ENCODE measurements around the gene PRKACG.
A peak's percentile ranks its signal among the peaks of the same experiment; 100 is the strongest.
"Not testable (repeated sequence)": the region's sequence is repeated elsewhere in the genome, so short reads cannot be mapped to it uniquely, and the experiment has no call there.

The PRKACG gene

GRCh38 chr9:69014013-69014412, at the start of gene PRKACG:
PRKACG (minus strand) TSS chr9:69014113; CDS start chr9:69014092, 21 bp downstream.
- TF ChIP-seq Cebpa-rat (IDR thresholded peaks at IDR 0.05) = no peak
- Histone ChIP-seq H3K9ac (no peak within 1 kb of the TSS), H4K20me1 (no peaks in the 10 kb centered on the region), H3K4me1 (peaks cover 14 to 46% (median 39%) of the 10 kb centered on the region in 10 experiments), H3K9me3 (replicated peaks in 1 of 11) (peaks cover 0 to 10% (median 8%) of the 10 kb centered on the region in 11 experiments; a peak in 12 of 22 replicates), H3K36me3 (no peaks in the 10 kb centered on the region), H3K27me3 (no peaks in the 10 kb centered on the region), H3K27ac (no peak within 1 kb of the TSS), H3K4me3 (peak within 1 kb of the TSS in 3 of 10 experiments; percentile 3 to 33 (median 24); a peak in 3 of 20 replicates), H3K4me2 (peak within 1 kb of the TSS; percentile 55 to 87 (median 74))

GRCh38 chr9:69062195-69062594, 48.3 kb upstream of the PRKACG start:
- Histone ChIP-seq H4K20me1 (peaks cover 0 to 15% (median 0%) of the 10 kb centered on the region in 11 experiments; a peak in 4 of 22 replicates), H3K9ac (no peak overlapping the region), H3K27me3 (no peaks in the 10 kb centered on the region), H3K4me3 (no peak overlapping the region), H3K36me3 (peaks cover 40 to 88% (median 79%) of the 10 kb centered on the region in 11 experiments), H3K4me1 (peaks cover 0 to 11% (median 0%) of the 10 kb centered on the region in 10 experiments; a peak in 5 of 20 replicates), H3K27ac (no peak overlapping the region), H3K4me2 (no peak overlapping the region), H3K9me3 (replicated peaks in 1 of 11) (peaks cover 0 to 5% (median 0%) of the 10 kb centered on the region in 11 experiments; a peak in 1 of 22 replicates)
- no peak for TF ChIP-seq Cebpa-rat (IDR thresholded peaks at IDR 0.05)

- TF ChIP-seq Cebpa-rat (IDR thresholded peaks at IDR 0.05) = no peak
- Histone ChIP-seq H3K9me3 (replicated peaks in 1 of 11) (peaks cover 0 to 5% (median 0%) of the 10 kb centered on the region in 11 experiments; a peak in 1 of 22 replicates), H3K27ac (no peak overlapping the region)
Measured at GRCh38 chr9:69060766-69061165, 46.9 kb upstream of the PRKACG start.

GRCh38 chr9:69058101-69058500, 44.2 kb upstream of the PRKACG start:
- Histone ChIP-seq H3K4me3 (no peak overlapping the region), H4K20me1 (peaks cover 0 to 14% (median 6%) of the 10 kb centered on the region in 11 experiments; a peak in 6 of 22 replicates), H3K27me3 (no peaks in the 10 kb centered on the region), H3K4me2 (no peak overlapping the region), H3K4me1 (peaks cover 0 to 17% (median 2%) of the 10 kb centered on the region in 10 experiments; a peak in 6 of 20 replicates), H3K9me3 (replicated peaks in 1 of 11) (peaks cover 0 to 5% (median 0%) of the 10 kb centered on the region in 11 experiments; a peak in 1 of 22 replicates), H3K36me3 (peaks cover 24 to 88% (median 75%) of the 10 kb centered on the region in 11 experiments), H3K27ac (no peak overlapping the region), H3K9ac (no peak overlapping the region)
- no peak for TF ChIP-seq Cebpa-rat (IDR thresholded peaks at IDR 0.05)

More at GRCh38 chr9:69060766-69061165, 46.9 kb upstream of the PRKACG start:
- Histone ChIP-seq H3K9ac (no peak overlapping the region), H3K36me3 (peaks cover 26 to 88% (median 76%) of the 10 kb centered on the region in 11 experiments), H4K20me1 (peaks cover 0 to 15% (median 0%) of the 10 kb centered on the region in 11 experiments; a peak in 4 of 22 replicates), H3K4me3 (no peak overlapping the region), H3K4me2 (0 out of 22 replicates have a peak overlapping the region, but pooled peaks of 1 of the 11 experiments have one; percentile 1), H3K27me3 (no peaks in the 10 kb centered on the region), H3K4me1 (peaks cover 0 to 17% (median 2%) of the 10 kb centered on the region in 10 experiments; a peak in 6 of 20 replicates)

- TF ChIP-seq Cebpa-rat (IDR thresholded peaks at IDR 0.05) = no peak
- Histone ChIP-seq H3K4me1 (peaks cover 0 to 17% (median 2%) of the 10 kb centered on the region in 10 experiments; a peak in 6 of 20 replicates), H3K9ac (no peak overlapping the region), H3K27ac (no peak overlapping the region), H3K4me3 (no peak overlapping the region), H3K36me3 (peaks cover 24 to 90% (median 71%) of the 10 kb centered on the region in 11 experiments), H3K27me3 (no peaks in the 10 kb centered on the region), H4K20me1 (peaks cover 0 to 14% (median 5%) of the 10 kb centered on the region in 11 experiments; a peak in 5 of 22 replicates), H3K4me2 (no peak overlapping the region), H3K9me3 (replicated peaks in 1 of 11) (peaks cover 0 to 5% (median 0%) of the 10 kb centered on the region in 11 experiments; a peak in 1 of 22 replicates)
Measured at GRCh38 chr9:69056191-69056815, 42.4 kb upstream of the PRKACG start.

GRCh38 chr9:69054989-69055388, 41.1 kb upstream of the PRKACG start:
- H4K20me1 ChIP-seq = peaks cover 0 to 14% (median 0%) of the 10 kb centered on the region in 11 experiments; a peak in 5 of 22 replicates
- H3K27me3 ChIP-seq = no peaks in the 10 kb centered on the region
- no peak overlapping the region for H3K4me3 ChIP-seq
- H3K9ac ChIP-seq = peak overlapping the region in 2 of 11 experiments; percentile 29 to 32; a peak in 1 of 22 replicates
- peaks cover 16 to 84% (median 69%) of the 10 kb centered on the region in 11 experiments; a peak in 21 of 22 replicates for H3K36me3 ChIP-seq
- 0 out of 22 replicates have a peak, but pooled peaks cover 0 to 5% (median 0%) of the 10 kb centered on the region in 11 experiments for H3K9me3 ChIP-seq (replicated peaks in 1 of 11)
- no peak overlapping the region for H3K4me2 ChIP-seq
- TF ChIP-seq Cebpa-rat (IDR thresholded peaks at IDR 0.05) = no peak
- peaks cover 0 to 6% (median 0%) of the 10 kb centered on the region in 10 experiments; a peak in 2 of 20 replicates for H3K4me1 ChIP-seq
- H3K27ac ChIP-seq = no peak overlapping the region

- not testable (repeated sequence) for H3K27ac ChIP-seq; H3K4me3 ChIP-seq; H3K4me2 ChIP-seq; H3K27me3 ChIP-seq; H3K9me3 ChIP-seq (replicated peaks in 1 of 11); H3K9ac ChIP-seq
- peaks cover 0 to 41% (median 6%) of the 10 kb centered on the region in 11 experiments; a peak in 10 of 22 replicates for H4K20me1 ChIP-seq
- peaks cover 11 to 20% (median 16%) of the 10 kb centered on the region in 10 experiments for H3K4me1 ChIP-seq
- H3K36me3 ChIP-seq = peaks cover 15 to 83% (median 66%) of the 10 kb centered on the region in 11 experiments
Measured at GRCh38 chr9:69050936-69051335, 37.0 kb upstream of the PRKACG start.

GRCh38 chr9:69049094-69049493, 35.2 kb upstream of the PRKACG start:
- peaks cover 24 to 36% (median 32%) of the 10 kb centered on the region in 10 experiments for H3K4me1 ChIP-seq
- no peaks in the 10 kb centered on the region for H3K9me3 ChIP-seq (replicated peaks in 1 of 11)
- no peak overlapping the region for H3K9ac ChIP-seq
- no peak for TF ChIP-seq Cebpa-rat (IDR thresholded peaks at IDR 0.05)
- H4K20me1 ChIP-seq = peaks cover 0 to 53% (median 15%) of the 10 kb centered on the region in 11 experiments; a peak in 12 of 22 replicates
- H3K4me3 ChIP-seq = no peak overlapping the region
- no peaks in the 10 kb centered on the region for H3K27me3 ChIP-seq
- H3K4me2 ChIP-seq = no peak overlapping the region
- H3K36me3 ChIP-seq = peaks cover 9 to 70% (median 50%) of the 10 kb centered on the region in 11 experiments
- no peak overlapping the region for H3K27ac ChIP-seq

- Histone ChIP-seq H3K27me3 (no peaks in the 10 kb centered on the region), H3K9ac (peak overlapping the region in 4 of 11 experiments; percentile 6 to 41 (median 22); a peak in 1 of 22 replicates), H3K4me1 (peaks cover 24 to 36% (median 33%) of the 10 kb centered on the region in 10 experiments), H3K27ac (peak overlapping the region in 5 of 11 experiments; percentile 7 to 37 (median 20); a peak in 3 of 22 replicates), H3K4me2 (peak overlapping the region; percentile 45 to 72 (median 66)), H4K20me1 (peaks cover 0 to 63% (median 22%) of the 10 kb centered on the region in 11 experiments; a peak in 15 of 22 replicates), H3K36me3 (peaks cover 9 to 66% (median 43%) of the 10 kb centered on the region in 11 experiments), H3K9me3 (replicated peaks in 1 of 11) (no peaks in the 10 kb centered on the region), H3K4me3 (no peak overlapping the region)
- no peak for TF ChIP-seq Cebpa-rat (IDR thresholded peaks at IDR 0.05)
Measured at GRCh38 chr9:69047371-69047770, 33.5 kb upstream of the PRKACG start.

Data from BLaER1 treated with 17β-estradiol and CSF1 and Interleukin-3, amounts not matched to agents 10 nM and 100 nM (cell line).